ENCODE measurements around the gene FBXO42. TPM values are rescaled to one million over a fixed set of nuclear protein-coding genes. Genes with fewer than 3 reads are reported as not detected.

The FBXO42 gene
- total RNA-seq, 1 donor from 2014 or later, result 24.3 TPM

- no peaks in the 10 kb centered on the region for H3K9me3 Mint-ChIP-seq
- H3K4me1 Mint-ChIP-seq, result peaks cover 26% of the 10 kb centered on the region
- TF ChIP-seq, protein P1, sequence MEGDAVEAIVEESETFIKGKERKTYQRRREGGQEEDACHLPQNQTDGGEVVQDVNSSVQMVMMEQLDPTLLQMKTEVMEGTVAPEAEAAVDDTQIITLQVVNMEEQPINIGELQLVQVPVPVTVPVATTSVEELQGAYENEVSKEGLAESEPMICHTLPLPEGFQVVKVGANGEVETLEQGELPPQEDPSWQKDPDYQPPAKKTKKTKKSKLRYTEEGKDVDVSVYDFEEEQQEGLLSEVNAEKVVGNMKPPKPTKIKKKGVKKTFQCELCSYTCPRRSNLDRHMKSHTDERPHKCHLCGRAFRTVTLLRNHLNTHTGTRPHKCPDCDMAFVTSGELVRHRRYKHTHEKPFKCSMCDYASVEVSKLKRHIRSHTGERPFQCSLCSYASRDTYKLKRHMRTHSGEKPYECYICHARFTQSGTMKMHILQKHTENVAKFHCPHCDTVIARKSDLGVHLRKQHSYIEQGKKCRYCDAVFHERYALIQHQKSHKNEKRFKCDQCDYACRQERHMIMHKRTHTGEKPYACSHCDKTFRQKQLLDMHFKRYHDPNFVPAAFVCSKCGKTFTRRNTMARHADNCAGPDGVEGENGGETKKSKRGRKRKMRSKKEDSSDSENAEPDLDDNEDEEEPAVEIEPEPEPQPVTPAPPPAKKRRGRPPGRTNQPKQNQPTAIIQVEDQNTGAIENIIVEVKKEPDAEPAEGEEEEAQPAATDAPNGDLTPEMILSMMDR (conservative IDR thresholded peaks at IDR 0.05), result no peak
- peak overlapping the region; percentile 96 for H3K27ac Mint-ChIP-seq (ENCODE audit: unreplicated experiment)
- DNase-seq (ENCODE audit: low read depth, low spot score), result no peak
- H3K4me3 Mint-ChIP-seq, result peak overlapping the region; percentile 91
- no peaks in the 10 kb centered on the region for H3K36me3 Mint-ChIP-seq (ENCODE audit: low read depth)
- peaks cover 6% of the 10 kb centered on the region for H3K27me3 Mint-ChIP-seq (ENCODE audit: low read depth)
Measured at GRCh38 chr1:16237343-16237830, 114.9 kb downstream of the FBXO42 start.

- peaks cover 26% of the 10 kb centered on the region for H3K4me1 Mint-ChIP-seq
- H3K36me3 Mint-ChIP-seq (ENCODE audit: low read depth), result no peaks in the 10 kb centered on the region
- peak within 1 kb of the TSS; percentile 96 for H3K27ac Mint-ChIP-seq (ENCODE audit: unreplicated experiment)
- peak within 1 kb of the TSS; percentile 91 for H3K4me3 Mint-ChIP-seq
- TF ChIP-seq, protein P1 (conservative IDR thresholded peaks at IDR 0.05), result no peak
- peak; percentile 91 for DNase-seq (ENCODE audit: low read depth, low spot score)
- H3K9me3 Mint-ChIP-seq, result no peaks in the 10 kb centered on the region
- H3K27me3 Mint-ChIP-seq (ENCODE audit: low read depth), result peaks cover 6% of the 10 kb centered on the region
Measured at GRCh38 chr1:16236511-16237342, 115.6 kb downstream of the FBXO42 start, which contains the start of gene CPLANE2. TSS of gene CPLANE2 (minus strand) at chr1:16237183. CDS start at chr1:16236742, 441 bp downstream.

GRCh38 chr1:16235944-16236510, 116.3 kb downstream of the FBXO42 start:
- peaks cover 23% of the 10 kb centered on the region for H3K4me1 Mint-ChIP-seq
- TF ChIP-seq, protein P1 (conservative IDR thresholded peaks at IDR 0.05), result peak; percentile 37
- no peaks in the 10 kb centered on the region for H3K9me3 Mint-ChIP-seq
- H3K27me3 Mint-ChIP-seq (ENCODE audit: low read depth), result peaks cover 6% of the 10 kb centered on the region
- no peaks in the 10 kb centered on the region for H3K36me3 Mint-ChIP-seq (ENCODE audit: low read depth)
- H3K4me3 Mint-ChIP-seq, result peak overlapping the region; percentile 91
- no peak overlapping the region for H3K27ac Mint-ChIP-seq (ENCODE audit: unreplicated experiment)
- DNase-seq (ENCODE audit: low read depth, low spot score), result no peak

- peak overlapping the region; percentile 21 for H3K4me3 Mint-ChIP-seq
- TF ChIP-seq, protein P1 (conservative IDR thresholded peaks at IDR 0.05), result no peak
- peaks cover 23% of the 10 kb centered on the region for H3K4me1 Mint-ChIP-seq
- H3K27ac Mint-ChIP-seq (ENCODE audit: unreplicated experiment), result no peak overlapping the region
- H3K9me3 Mint-ChIP-seq, result no peaks in the 10 kb centered on the region
- H3K36me3 Mint-ChIP-seq (ENCODE audit: low read depth), result no peaks in the 10 kb centered on the region
- H3K27me3 Mint-ChIP-seq (ENCODE audit: low read depth), result peaks cover 8% of the 10 kb centered on the region
- DNase-seq (ENCODE audit: low read depth, low spot score), result no peak
Measured at GRCh38 chr1:16235347-16235746, 116.9 kb downstream of the FBXO42 start.

GRCh38 chr1:16233431-16233830, 118.8 kb downstream of the FBXO42 start:
- H3K36me3 Mint-ChIP-seq (ENCODE audit: low read depth), result no peaks in the 10 kb centered on the region
- no peak overlapping the region for H3K27ac Mint-ChIP-seq (ENCODE audit: unreplicated experiment)
- no peaks in the 10 kb centered on the region for H3K9me3 Mint-ChIP-seq
- no peak for DNase-seq (ENCODE audit: low read depth, low spot score)
- H3K4me3 Mint-ChIP-seq, result peak overlapping the region; percentile 51
- H3K27me3 Mint-ChIP-seq (ENCODE audit: low read depth), result peaks cover 22% of the 10 kb centered on the region
- peaks cover 23% of the 10 kb centered on the region for H3K4me1 Mint-ChIP-seq
- TF ChIP-seq, protein P1 (conservative IDR thresholded peaks at IDR 0.05), result no peak

All from neural crest cell (in vitro differentiated cells).